GM12891 (cell line): ENCODE measurements around the gene CA5A.

Source experiments
- POLR2A ChIP-seq: IDR thresholded peaks from 2 replicates; pipeline ENCODE4 v1.6.1; 2011; ENCODE audit warnings: low read depth, low read length, control low read depth
- POLR2AphosphoS5 ChIP-seq: IDR thresholded peaks from 2 replicates; pipeline ENCODE4 v1.6.1; 2011; ENCODE audit warnings: low read depth, low read length, control low read depth
- TAF1 ChIP-seq: IDR thresholded peaks from 2 replicates; pipeline ENCODE4 v1.6.1; 2011; ENCODE audit warnings: low read depth, low read length, control low read depth

- TF ChIP-seq TAF1, result no peak
- TF ChIP-seq POLR2A, result no peak
- TF ChIP-seq POLR2AphosphoS5, result no peak; the same call in 1 of the 2 replicates
Measured at GRCh38 chr16:87840271-87840978, 95.9 kb downstream of the CA5A start.
